Mucosa of descending colon (tissue), 3 donors: ENCODE measurements around the gene FAM53B. TPM values are rescaled to one million over a fixed set of nuclear protein-coding genes. Genes with fewer than 3 reads are reported as not detected.
A peak's percentile ranks its signal among the peaks of the same experiment; 100 is the strongest.

ENCODE experiments used
- ATAC-seq: fragments of 200-7000 bp; cut with Tn5 transposase; one replicate; pipeline ENCODE4 v1.9.1; 2020; ENCODE audit warnings: mild to moderate bottlenecking, moderate library complexity
- DNase-seq, 3 donors: peaks; one replicate each; pipeline ENCODE4 v3.0.0-alpha.2; 2020
- H3K36me3 ChIP-seq: fragments of 200-600 bp; one replicate; pipeline ENCODE4 v1.8.0; 2021; ENCODE audit warnings: low read depth, mild to moderate bottlenecking
- H3K4me1 ChIP-seq: fragments of 200-600 bp; one replicate; pipeline ENCODE4 v1.8.0; 2021; ENCODE audit warnings: low read depth, mild to moderate bottlenecking
- H3K4me3 ChIP-seq: fragments of 200-600 bp; one replicate; pipeline ENCODE4 v1.8.0; 2021; ENCODE audit warnings: mild to moderate bottlenecking
- H3K9me3 ChIP-seq: fragments of 200-600 bp; one replicate; pipeline ENCODE4 v1.8.0; 2021; ENCODE audit warnings: mild to moderate bottlenecking
- intact Hi-C, 2 donors: fragments of 100-400 bp; cut with DNase I in 1 of 2; cut with micrococcal nuclease in 1 of 2; formaldehyde crosslinking; loops; one replicate each; pipeline versions ENCODE4 v1.11.0 to v1.11.1; 2022; cut with DNase I, micrococcal nuclease
- total RNA-seq, 3 donors: library from RNA; stranded (reverse); fragmentation: NEBNext Ultra II Directional in 2 of 3; extraction: Animal tissue kit (Norgen Biotek cat#: 25700) in 2 of 3; gene quantifications; one replicate each; pipeline versions ENCODE4 v1.2.1 to v1.2.4, GENCODE V29; 2021 to 2023
- TF ChIP-seq, protein P1 (sequence below): fragments of 200-600 bp; IDR thresholded peaks from one replicate; pipeline ENCODE4 v1.8.0; 2022; ENCODE audit warnings: antibody characterized with exemption, mild to moderate bottlenecking
- donor health status: DM: no; HTN: no; CAD: no; lungs with moderate emphysema.
- donor health status: DM: no; HTN: no; CAD: no.
- donor health status: DM: no; HTN: yes; CAD: no.

Gene FAM53B
- total RNA-seq, 3 donors from 2014 or later, result 37.2 to 48.0 (median 44.2) TPM

DNA sequence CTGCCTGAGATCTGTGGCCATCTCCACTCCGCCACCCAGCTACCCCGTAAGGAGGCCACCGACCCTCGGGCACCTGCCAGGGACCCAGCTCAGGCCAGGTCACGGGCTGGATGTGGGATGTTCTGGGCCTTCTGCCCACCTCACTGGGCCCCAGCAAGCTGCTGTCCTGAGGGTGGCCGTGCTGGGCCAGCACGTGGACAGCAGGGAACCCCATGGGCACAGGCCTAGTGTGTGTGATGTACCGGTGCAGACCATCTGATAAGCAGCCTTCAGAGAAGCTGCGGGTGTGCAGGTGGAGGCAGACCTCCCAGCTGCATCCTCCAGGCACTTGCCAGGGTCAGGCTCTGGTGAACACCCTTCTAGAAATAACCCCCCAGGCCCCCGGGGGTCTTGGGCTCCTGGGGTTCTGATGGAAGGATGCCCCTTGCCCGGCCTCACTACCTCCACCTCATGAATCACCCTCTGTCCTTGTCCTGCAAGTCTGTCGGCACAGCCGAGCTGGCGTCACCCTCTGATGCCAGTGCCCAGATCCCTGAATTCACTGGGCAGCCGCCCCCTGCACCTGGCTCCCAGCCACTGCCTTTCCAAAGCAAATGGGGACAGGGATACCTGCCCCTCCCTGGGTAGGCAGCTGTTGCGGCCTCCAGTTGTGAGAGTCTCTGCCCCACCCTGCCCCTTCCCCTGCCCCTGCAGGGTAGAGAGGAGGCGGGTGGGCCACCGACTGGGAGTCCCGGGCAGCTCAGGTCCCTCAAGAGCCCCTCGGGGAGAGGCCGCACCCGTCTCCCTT, 139.8 kb downstream of the FAM53B start:
- intact Hi-C loops, result no loop called here
- Histone ChIP-seq H3K9me3 (no peaks in the 10 kb centered on the region), H3K4me1 (no peaks in the 10 kb centered on the region), H3K4me3 (no peak overlapping the region), H3K36me3 (no peaks in the 10 kb centered on the region)
- TF ChIP-seq, protein P1, sequence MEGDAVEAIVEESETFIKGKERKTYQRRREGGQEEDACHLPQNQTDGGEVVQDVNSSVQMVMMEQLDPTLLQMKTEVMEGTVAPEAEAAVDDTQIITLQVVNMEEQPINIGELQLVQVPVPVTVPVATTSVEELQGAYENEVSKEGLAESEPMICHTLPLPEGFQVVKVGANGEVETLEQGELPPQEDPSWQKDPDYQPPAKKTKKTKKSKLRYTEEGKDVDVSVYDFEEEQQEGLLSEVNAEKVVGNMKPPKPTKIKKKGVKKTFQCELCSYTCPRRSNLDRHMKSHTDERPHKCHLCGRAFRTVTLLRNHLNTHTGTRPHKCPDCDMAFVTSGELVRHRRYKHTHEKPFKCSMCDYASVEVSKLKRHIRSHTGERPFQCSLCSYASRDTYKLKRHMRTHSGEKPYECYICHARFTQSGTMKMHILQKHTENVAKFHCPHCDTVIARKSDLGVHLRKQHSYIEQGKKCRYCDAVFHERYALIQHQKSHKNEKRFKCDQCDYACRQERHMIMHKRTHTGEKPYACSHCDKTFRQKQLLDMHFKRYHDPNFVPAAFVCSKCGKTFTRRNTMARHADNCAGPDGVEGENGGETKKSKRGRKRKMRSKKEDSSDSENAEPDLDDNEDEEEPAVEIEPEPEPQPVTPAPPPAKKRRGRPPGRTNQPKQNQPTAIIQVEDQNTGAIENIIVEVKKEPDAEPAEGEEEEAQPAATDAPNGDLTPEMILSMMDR, result no peak
- no peak for ATAC-seq
- DNase-seq, result peak in 2 of 3 donors; percentile 25 to 45

DNA sequence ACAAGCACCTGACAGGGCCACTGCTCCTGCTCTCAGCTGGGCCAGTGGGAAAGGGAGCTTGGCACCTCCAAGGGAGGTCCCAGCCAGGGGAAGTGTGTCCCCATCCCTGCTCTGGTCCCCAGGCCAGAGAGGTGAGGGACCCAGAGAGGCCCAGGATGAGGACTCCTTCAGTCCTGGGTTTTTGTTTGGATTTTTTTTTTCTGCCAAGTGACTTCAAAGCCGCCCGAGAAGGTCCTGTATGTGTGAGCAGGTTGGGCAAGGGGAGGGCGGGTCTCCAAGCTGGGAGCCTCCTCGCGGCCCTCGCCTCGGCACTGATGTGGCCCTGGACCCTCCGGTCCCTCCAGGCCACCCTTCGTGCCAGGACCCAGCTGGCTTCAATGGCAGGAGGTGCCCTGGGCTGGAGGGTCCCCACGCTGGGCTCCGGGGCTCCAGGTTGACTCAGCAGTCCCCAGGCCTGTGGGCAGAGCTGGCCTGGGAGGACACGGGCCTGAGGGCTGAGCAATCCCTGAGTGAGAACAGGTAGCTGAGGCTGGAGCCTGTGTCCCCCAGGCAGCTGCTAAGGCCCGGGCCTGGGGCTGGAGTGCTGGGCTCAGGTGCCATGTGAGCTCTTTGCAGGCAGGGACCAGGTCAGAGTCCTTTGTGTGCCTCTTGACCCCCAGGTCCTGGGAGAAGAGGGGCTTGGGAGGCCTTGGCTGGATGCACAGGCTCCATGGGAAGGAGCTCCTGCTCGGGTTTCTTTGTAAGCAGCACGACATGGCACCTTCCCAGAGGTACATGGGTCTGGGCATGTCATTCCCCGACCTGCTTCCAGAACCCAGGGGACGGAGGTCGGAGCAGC, 140.6 kb downstream of the FAM53B start:
- TF ChIP-seq, protein P1, result no peak
- Histone ChIP-seq H3K4me3 (no peak overlapping the region), H3K4me1 (no peaks in the 10 kb centered on the region), H3K36me3 (no peaks in the 10 kb centered on the region), H3K9me3 (no peaks in the 10 kb centered on the region)
- intact Hi-C loops, result no loop called here
- ATAC-seq (no peak), DNase-seq (peak in 2 of 3 donors; percentile 13 to 44)

DNA sequence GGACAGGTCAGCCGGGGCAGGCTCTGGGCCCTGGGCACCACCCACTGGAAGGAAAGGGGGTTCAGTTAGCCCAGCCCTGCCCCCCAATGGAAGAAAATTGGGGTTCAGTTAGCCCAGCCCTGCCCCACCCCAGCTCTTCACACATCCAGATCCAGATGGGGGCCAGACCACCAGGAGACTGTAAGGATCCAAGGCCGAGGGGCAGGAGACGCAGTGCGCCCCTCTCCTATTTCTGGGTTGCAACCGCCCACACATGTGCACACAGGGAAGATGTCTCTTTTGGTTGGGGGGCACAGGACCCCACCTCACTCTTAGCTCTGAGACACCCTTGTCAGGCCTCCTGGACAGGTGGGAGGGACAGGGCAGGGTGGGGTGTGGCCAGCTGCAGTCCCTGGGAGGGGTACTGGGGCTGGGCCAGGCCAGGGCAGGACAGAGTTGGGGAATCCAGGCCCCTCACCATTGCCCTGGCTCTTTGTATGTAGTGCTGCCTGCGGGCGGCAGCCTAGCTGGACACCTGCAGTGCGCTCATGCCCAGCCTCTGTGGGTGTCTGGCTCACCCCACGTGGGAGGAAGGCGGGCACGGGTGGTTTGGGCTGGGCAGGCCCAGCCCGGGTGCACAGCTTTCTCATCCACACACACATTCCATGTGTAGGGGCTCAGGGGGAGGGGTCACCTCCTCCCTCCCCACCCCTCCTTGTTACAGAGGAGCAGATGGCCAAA, 141.4 kb downstream of the FAM53B start:
- H3K4me1 ChIP-seq, result no peaks in the 10 kb centered on the region
- no peaks in the 10 kb centered on the region for H3K36me3 ChIP-seq
- DNase-seq, result peak in 2 of 3 donors; percentile 22 to 50
- intact Hi-C loops, result no loop called here
- ATAC-seq, result no peak
- no peak overlapping the region for H3K4me3 ChIP-seq
- TF ChIP-seq, protein P1, result no peak
- H3K9me3 ChIP-seq, result no peaks in the 10 kb centered on the region

DNA sequence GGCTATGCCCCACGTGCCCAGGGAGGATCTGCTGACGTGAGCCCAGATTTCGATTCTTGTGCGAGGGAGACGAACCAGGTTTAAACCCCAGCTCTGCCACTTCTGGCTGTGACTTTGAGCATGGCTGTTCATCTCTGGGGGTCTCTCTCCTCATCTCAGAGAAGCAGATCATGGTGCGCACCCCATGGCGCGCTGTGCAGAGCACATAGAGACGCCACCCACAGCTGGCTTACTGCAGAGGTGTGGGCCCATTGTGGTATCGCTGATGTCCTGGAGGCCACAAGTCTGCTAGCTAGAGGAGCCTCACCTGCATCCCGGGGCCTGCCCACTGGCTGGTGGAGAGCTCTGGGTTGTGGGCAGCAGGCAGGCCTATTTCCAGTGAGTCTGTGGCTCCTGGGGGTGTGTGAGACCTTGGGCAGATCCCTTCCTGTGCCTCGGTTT, 142.0 kb downstream of the FAM53B start:
- intact Hi-C loops, result no loop called here
- H3K9me3 ChIP-seq, result no peaks in the 10 kb centered on the region
- TF ChIP-seq, protein P1, result no peak
- no peaks in the 10 kb centered on the region for H3K36me3 ChIP-seq
- H3K4me1 ChIP-seq, result no peaks in the 10 kb centered on the region
- DNase-seq, result peak in 2 of 3 donors; percentile 16 to 38
- no peak for ATAC-seq
- no peak overlapping the region for H3K4me3 ChIP-seq

DNA sequence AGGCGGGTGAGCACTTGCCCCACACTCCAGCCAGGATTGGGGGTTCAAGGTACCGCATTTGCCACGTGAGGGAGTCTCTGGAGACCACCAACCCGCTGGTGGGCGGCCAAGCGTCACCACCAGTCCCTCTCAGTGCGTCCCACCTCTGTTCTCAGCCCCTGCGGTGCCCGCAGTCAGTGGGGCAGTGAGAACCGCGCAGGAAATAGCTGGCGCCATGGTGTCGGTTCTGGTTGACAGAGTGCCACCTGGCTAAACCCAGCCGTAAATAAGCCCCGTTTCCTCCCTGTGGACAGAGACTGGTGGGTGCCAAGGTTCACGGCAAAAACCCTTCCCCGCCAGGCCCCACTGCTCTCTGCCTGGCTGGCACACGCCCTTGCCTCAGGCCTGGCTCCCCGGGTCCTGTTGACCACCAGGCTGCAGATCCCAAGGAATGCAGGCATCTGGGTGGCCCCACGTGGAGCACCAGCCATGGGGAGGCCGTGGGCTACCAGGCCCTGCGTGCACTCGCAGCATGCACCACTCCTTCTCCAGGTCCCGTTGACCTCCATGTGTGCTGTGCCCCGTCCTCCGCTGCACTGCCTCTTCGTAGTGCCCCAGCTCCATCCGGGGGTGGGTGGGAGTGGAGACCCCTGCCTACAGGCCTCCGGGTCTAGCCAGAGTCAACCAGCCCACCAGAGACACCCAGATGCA, 142.6 kb downstream of the FAM53B start:
- Histone ChIP-seq H3K4me3 (no peak overlapping the region), H3K4me1 (no peaks in the 10 kb centered on the region), H3K36me3 (no peaks in the 10 kb centered on the region), H3K9me3 (no peaks in the 10 kb centered on the region)
- intact Hi-C loops, result no loop called here
- TF ChIP-seq, protein P1, result no peak
- peak; percentile 47 for ATAC-seq
- DNase-seq, result peak in 2 of 3 donors; percentile 21 to 76
